ENCODE results near the gene EPHA6. TPM values are rescaled to one million over a fixed set of nuclear protein-coding genes. Genes with fewer than 3 reads are reported as not detected.

Gene EPHA6
- polyA plus RNA-seq, 2 donors: 0.20 to 0.38 TPM

GRCh38 chr3:97059168-97059567, 244.8 kb downstream of the EPHA6 start:
- no peaks in the 10 kb centered on the region for H3K27me3 ChIP-seq (ENCODE audit: control insufficient read depth in 1 of 2, insufficient read depth in 2 of 2, low read length in 2 of 2)
- H3K36me3 ChIP-seq (ENCODE audit: control insufficient read depth in 2 of 2, insufficient read depth in 2 of 2, low read length in 1 of 2): no peaks in the 10 kb centered on the region
- H3K9me3 ChIP-seq (ENCODE audit: control insufficient read depth in 2 of 2, insufficient read depth in 1 of 2, low read depth in 1 of 2, low read length in 1 of 2): no peaks in the 10 kb centered on the region
- H3K4me1 ChIP-seq (ENCODE audit: control insufficient read depth in 2 of 2, insufficient read depth in 2 of 2, low read length in 1 of 2): no peaks in the 10 kb centered on the region
- no peak overlapping the region for H3K4me3 ChIP-seq (ENCODE audit: low read depth in 1 of 2, low read length in 2 of 2)
- 53 to 64% methylated on average over 1 of the region's 1 CpG for WGBS, 2 donors
- no peak overlapping the region for H3K27ac ChIP-seq (ENCODE audit: low read depth in 2 of 2, low read length in 1 of 2)

GRCh38 chr3:97066531-97066930, 252.1 kb downstream of the EPHA6 start:
- no peaks in the 10 kb centered on the region for H3K9me3 ChIP-seq (ENCODE audit: control insufficient read depth in 2 of 2, insufficient read depth in 1 of 2, low read depth in 1 of 2, low read length in 1 of 2)

GRCh38 chr3:97070302-97070701, 255.9 kb downstream of the EPHA6 start:
- Histone ChIP-seq H3K4me1 (ENCODE audit: control insufficient read depth in 2 of 2, insufficient read depth in 2 of 2, low read length in 1 of 2) (no peaks in the 10 kb centered on the region), H3K36me3 (ENCODE audit: control insufficient read depth in 2 of 2, insufficient read depth in 2 of 2, low read length in 1 of 2) (no peaks in the 10 kb centered on the region), H3K27me3 (ENCODE audit: control insufficient read depth in 1 of 2, insufficient read depth in 2 of 2, low read length in 2 of 2) (no peaks in the 10 kb centered on the region), H3K9me3 (ENCODE audit: control insufficient read depth in 2 of 2, insufficient read depth in 1 of 2, low read depth in 1 of 2, low read length in 1 of 2) (no peaks in the 10 kb centered on the region), H3K27ac (ENCODE audit: low read depth in 2 of 2, low read length in 1 of 2) (no peak overlapping the region), H3K4me3 (ENCODE audit: low read depth in 1 of 2, low read length in 2 of 2) (no peak overlapping the region)

More at GRCh38 chr3:97066531-97066930, 252.1 kb downstream of the EPHA6 start:
- WGBS, 2 donors: 51 to 53% methylated on average over 1 of the region's 1 CpG
- Histone ChIP-seq H3K36me3 (ENCODE audit: control insufficient read depth in 2 of 2, insufficient read depth in 2 of 2, low read length in 1 of 2) (no peaks in the 10 kb centered on the region), H3K4me1 (ENCODE audit: control insufficient read depth in 2 of 2, insufficient read depth in 2 of 2, low read length in 1 of 2) (no peaks in the 10 kb centered on the region), H3K27me3 (ENCODE audit: control insufficient read depth in 1 of 2, insufficient read depth in 2 of 2, low read length in 2 of 2) (no peaks in the 10 kb centered on the region), H3K27ac (ENCODE audit: low read depth in 2 of 2, low read length in 1 of 2) (no peak overlapping the region), H3K4me3 (ENCODE audit: low read depth in 1 of 2, low read length in 2 of 2) (no peak overlapping the region)

- no peaks in the 10 kb centered on the region for H3K36me3 ChIP-seq (ENCODE audit: control insufficient read depth in 2 of 2, insufficient read depth in 2 of 2, low read length in 1 of 2)
- H3K27ac ChIP-seq (ENCODE audit: low read depth in 2 of 2, low read length in 1 of 2): no peak overlapping the region
- 74 to 75% methylated on average over 2 of the region's 2 CpGs for WGBS, 2 donors
- no peaks in the 10 kb centered on the region for H3K27me3 ChIP-seq (ENCODE audit: control insufficient read depth in 1 of 2, insufficient read depth in 2 of 2, low read length in 2 of 2)
- H3K4me3 ChIP-seq (ENCODE audit: low read depth in 1 of 2, low read length in 2 of 2): no peak overlapping the region
- H3K9me3 ChIP-seq (ENCODE audit: control insufficient read depth in 2 of 2, insufficient read depth in 1 of 2, low read depth in 1 of 2, low read length in 1 of 2): no peaks in the 10 kb centered on the region
- H3K4me1 ChIP-seq (ENCODE audit: control insufficient read depth in 2 of 2, insufficient read depth in 2 of 2, low read length in 1 of 2): no peaks in the 10 kb centered on the region
Observed at GRCh38 chr3:97074546-97074945, 260.2 kb downstream of the EPHA6 start.

GRCh38 chr3:97076673-97077072, 262.3 kb downstream of the EPHA6 start:
- H3K4me1 ChIP-seq (ENCODE audit: control insufficient read depth in 2 of 2, insufficient read depth in 2 of 2, low read length in 1 of 2): no peaks in the 10 kb centered on the region
- no peaks in the 10 kb centered on the region for H3K9me3 ChIP-seq (ENCODE audit: control insufficient read depth in 2 of 2, insufficient read depth in 1 of 2, low read depth in 1 of 2, low read length in 1 of 2)
- no peak overlapping the region for H3K4me3 ChIP-seq (ENCODE audit: low read depth in 1 of 2, low read length in 2 of 2)
- no peaks in the 10 kb centered on the region for H3K27me3 ChIP-seq (ENCODE audit: control insufficient read depth in 1 of 2, insufficient read depth in 2 of 2, low read length in 2 of 2)
- no peaks in the 10 kb centered on the region for H3K36me3 ChIP-seq (ENCODE audit: control insufficient read depth in 2 of 2, insufficient read depth in 2 of 2, low read length in 1 of 2)
- 62 to 72% methylated on average over 2 of the region's 2 CpGs for WGBS, 2 donors
- no peak overlapping the region for H3K27ac ChIP-seq (ENCODE audit: low read depth in 2 of 2, low read length in 1 of 2)

GRCh38 chr3:97089621-97090020, 275.2 kb downstream of the EPHA6 start:
- Histone ChIP-seq H3K9me3 (ENCODE audit: control insufficient read depth in 2 of 2, insufficient read depth in 1 of 2, low read depth in 1 of 2, low read length in 1 of 2) (no peaks in the 10 kb centered on the region), H3K4me1 (ENCODE audit: control insufficient read depth in 2 of 2, insufficient read depth in 2 of 2, low read length in 1 of 2) (no peaks in the 10 kb centered on the region), H3K36me3 (ENCODE audit: control insufficient read depth in 2 of 2, insufficient read depth in 2 of 2, low read length in 1 of 2) (no peaks in the 10 kb centered on the region), H3K4me3 (ENCODE audit: low read depth in 1 of 2, low read length in 2 of 2) (no peak overlapping the region), H3K27me3 (ENCODE audit: control insufficient read depth in 1 of 2, insufficient read depth in 2 of 2, low read length in 2 of 2) (no peaks in the 10 kb centered on the region), H3K27ac (ENCODE audit: low read depth in 2 of 2, low read length in 1 of 2) (no peak overlapping the region)
- 73 to 74% methylated on average over 2 of the region's 2 CpGs for WGBS, 2 donors

- Histone ChIP-seq H3K27ac (ENCODE audit: low read depth in 2 of 2, low read length in 1 of 2) (no peak overlapping the region), H3K27me3 (ENCODE audit: control insufficient read depth in 1 of 2, insufficient read depth in 2 of 2, low read length in 2 of 2) (no peaks in the 10 kb centered on the region), H3K4me1 (ENCODE audit: control insufficient read depth in 2 of 2, insufficient read depth in 2 of 2, low read length in 1 of 2) (no peaks in the 10 kb centered on the region), H3K36me3 (ENCODE audit: control insufficient read depth in 2 of 2, insufficient read depth in 2 of 2, low read length in 1 of 2) (no peaks in the 10 kb centered on the region), H3K4me3 (ENCODE audit: low read depth in 1 of 2, low read length in 2 of 2) (no peak overlapping the region), H3K9me3 (ENCODE audit: control insufficient read depth in 2 of 2, insufficient read depth in 1 of 2, low read depth in 1 of 2, low read length in 1 of 2) (no peaks in the 10 kb centered on the region)
Observed at GRCh38 chr3:97102641-97103040, 288.2 kb downstream of the EPHA6 start.

GRCh38 chr3:97105989-97106651, 291.7 kb downstream of the EPHA6 start:
- Histone ChIP-seq H3K9me3 (ENCODE audit: control insufficient read depth in 2 of 2, insufficient read depth in 1 of 2, low read depth in 1 of 2, low read length in 1 of 2) (no peaks in the 10 kb centered on the region), H3K4me1 (ENCODE audit: control insufficient read depth in 2 of 2, insufficient read depth in 2 of 2, low read length in 1 of 2) (no peaks in the 10 kb centered on the region), H3K27ac (ENCODE audit: low read depth in 2 of 2, low read length in 1 of 2) (no peak overlapping the region), H3K27me3 (ENCODE audit: control insufficient read depth in 1 of 2, insufficient read depth in 2 of 2, low read length in 2 of 2) (no peaks in the 10 kb centered on the region), H3K36me3 (ENCODE audit: control insufficient read depth in 2 of 2, insufficient read depth in 2 of 2, low read length in 1 of 2) (no peaks in the 10 kb centered on the region), H3K4me3 (ENCODE audit: low read depth in 1 of 2, low read length in 2 of 2) (no peak overlapping the region)
- 61 to 66% methylated on average over 4 of the region's 4 CpGs for WGBS, 2 donors

GRCh38 chr3:97106652-97106989, 292.2 kb downstream of the EPHA6 start:
- H3K4me1 ChIP-seq (ENCODE audit: control insufficient read depth in 2 of 2, insufficient read depth in 2 of 2, low read length in 1 of 2): no peaks in the 10 kb centered on the region
- no peak overlapping the region for H3K27ac ChIP-seq (ENCODE audit: low read depth in 2 of 2, low read length in 1 of 2)
- no peaks in the 10 kb centered on the region for H3K36me3 ChIP-seq (ENCODE audit: control insufficient read depth in 2 of 2, insufficient read depth in 2 of 2, low read length in 1 of 2)
- no peak overlapping the region for H3K4me3 ChIP-seq (ENCODE audit: low read depth in 1 of 2, low read length in 2 of 2)
- no peaks in the 10 kb centered on the region for H3K27me3 ChIP-seq (ENCODE audit: control insufficient read depth in 1 of 2, insufficient read depth in 2 of 2, low read length in 2 of 2)
- 87 to 91% methylated on average over 4 of the region's 4 CpGs for WGBS, 2 donors
- H3K9me3 ChIP-seq (ENCODE audit: control insufficient read depth in 2 of 2, insufficient read depth in 1 of 2, low read depth in 1 of 2, low read length in 1 of 2): no peaks in the 10 kb centered on the region

GRCh38 chr3:97108136-97108535, 293.7 kb downstream of the EPHA6 start:
- H3K36me3 ChIP-seq (ENCODE audit: control insufficient read depth in 2 of 2, insufficient read depth in 2 of 2, low read length in 1 of 2): no peaks in the 10 kb centered on the region
- no peak overlapping the region for H3K4me3 ChIP-seq (ENCODE audit: low read depth in 1 of 2, low read length in 2 of 2)
- H3K27me3 ChIP-seq (ENCODE audit: control insufficient read depth in 1 of 2, insufficient read depth in 2 of 2, low read length in 2 of 2): no peaks in the 10 kb centered on the region
- H3K27ac ChIP-seq (ENCODE audit: low read depth in 2 of 2, low read length in 1 of 2): no peak overlapping the region
- no peaks in the 10 kb centered on the region for H3K9me3 ChIP-seq (ENCODE audit: control insufficient read depth in 2 of 2, insufficient read depth in 1 of 2, low read depth in 1 of 2, low read length in 1 of 2)
- H3K4me1 ChIP-seq (ENCODE audit: control insufficient read depth in 2 of 2, insufficient read depth in 2 of 2, low read length in 1 of 2): no peaks in the 10 kb centered on the region
- 85 to 87% methylated on average over 1 of the region's 1 CpG for WGBS, 2 donors
